Activated T-cell treated with anti-CD3 and anti-CD28 coated beads for 1 hour (primary cell): Measurements from ENCODE around the gene GOLGA6L26.
"Not testable (repeated sequence)": the region's sequence is repeated elsewhere in the genome, so short reads cannot be mapped to it uniquely, and the experiment has no call there.

Experiments
- DNase-seq: peaks from one replicate; pipeline ENCODE4 v3.0.0-alpha.2; 2020; ENCODE audit warnings: low read depth

Gene GOLGA6L26

GRCh38 chr15:23334096-23334495 lies at the start of gene GOLGA6L26:
Gene GOLGA6L26 (minus strand): TSS chr15:23334196. CDS start chr15:23334135, 61 bp downstream.
- not testable (repeated sequence) for DNase-seq

GRCh38 chr15:23381192-23381591 lies 47.2 kb upstream of the GOLGA6L26 start:
- DNase-seq, result not testable (repeated sequence)

- not testable (repeated sequence) for DNase-seq
Measured at GRCh38 chr15:23380700-23381099, 46.7 kb upstream of the GOLGA6L26 start.

- not testable (repeated sequence) for DNase-seq
Measured at GRCh38 chr15:23378946-23379345, 45.0 kb upstream of the GOLGA6L26 start.

- not testable (repeated sequence) for DNase-seq
Measured at GRCh38 chr15:23374226-23374625, 40.2 kb upstream of the GOLGA6L26 start.

- DNase-seq, result not testable (repeated sequence)
Measured at GRCh38 chr15:23372891-23373600, 39.0 kb upstream of the GOLGA6L26 start.

GRCh38 chr15:23372284-23372683 lies 38.3 kb upstream of the GOLGA6L26 start:
- DNase-seq, result no peak

GRCh38 chr15:23371868-23372267 lies 37.9 kb upstream of the GOLGA6L26 start:
- DNase-seq, result not testable (repeated sequence)

- not testable (repeated sequence) for DNase-seq
Measured at GRCh38 chr15:23371134-23371533, 37.1 kb upstream of the GOLGA6L26 start.

GRCh38 chr15:23370578-23370977 lies 36.6 kb upstream of the GOLGA6L26 start:
- no peak for DNase-seq

- not testable (repeated sequence) for DNase-seq
Measured at GRCh38 chr15:23364261-23364660, 30.3 kb upstream of the GOLGA6L26 start.

- not testable (repeated sequence) for DNase-seq
Measured at GRCh38 chr15:23362622-23363021, 28.6 kb upstream of the GOLGA6L26 start.

- DNase-seq, result not testable (repeated sequence)
Measured at GRCh38 chr15:23354448-23354847, 20.5 kb upstream of the GOLGA6L26 start, which contains the start of gene GOLGA8S. Gene GOLGA8S (plus strand): TSS chr15:23354748. CDS start chr15:23354810, 62 bp downstream.

- DNase-seq, result not testable (repeated sequence)
Measured at GRCh38 chr15:23311233-23311632, 22.8 kb downstream of the GOLGA6L26 start.

- not testable (repeated sequence) for DNase-seq
Measured at GRCh38 chr15:23305921-23306320, 28.1 kb downstream of the GOLGA6L26 start.

- not testable (repeated sequence) for DNase-seq
Measured at GRCh38 chr15:23304805-23305204, 29.2 kb downstream of the GOLGA6L26 start.

- not testable (repeated sequence) for DNase-seq
Measured at GRCh38 chr15:23304267-23304666, 29.7 kb downstream of the GOLGA6L26 start.

- DNase-seq, result not testable (repeated sequence)
Measured at GRCh38 chr15:23303654-23304053, 30.3 kb downstream of the GOLGA6L26 start.

- not testable (repeated sequence) for DNase-seq
Measured at GRCh38 chr15:23303246-23303645, 30.8 kb downstream of the GOLGA6L26 start.
